Keratinocyte (primary cell): ENCODE measurements around the gene ZCWPW1.

Source experiments
- EZH2 ChIP-seq: IDR thresholded peaks from one replicate; pipeline ENCODE4 v1.6.1; 2012; ENCODE audit warnings: inconsistent platforms, mild to moderate bottlenecking, low read length, moderate library complexity
- TF ChIP-seq, protein P1 (sequence below), 3 experiments: IDR thresholded peaks in 1 of 3; conservative IDR thresholded peaks in 1 of 3; optimal IDR thresholded peaks in 1 of 3; 2 replicates in 2 of 3; 3 replicates in 1 of 3; pipeline versions ENCODE3 to v1.5.1; 2011; ENCODE audit warnings: low read length in 3 of 3, mild to moderate bottlenecking in 3 of 3, moderate library complexity in 2 of 3, control low read depth in 1 of 3, inconsistent platforms in 1 of 3; ENCODE audit not compliant: insufficient read depth in 2 of 3; ENCODE audit errors: extremely low read depth in 1 of 3

DNA sequence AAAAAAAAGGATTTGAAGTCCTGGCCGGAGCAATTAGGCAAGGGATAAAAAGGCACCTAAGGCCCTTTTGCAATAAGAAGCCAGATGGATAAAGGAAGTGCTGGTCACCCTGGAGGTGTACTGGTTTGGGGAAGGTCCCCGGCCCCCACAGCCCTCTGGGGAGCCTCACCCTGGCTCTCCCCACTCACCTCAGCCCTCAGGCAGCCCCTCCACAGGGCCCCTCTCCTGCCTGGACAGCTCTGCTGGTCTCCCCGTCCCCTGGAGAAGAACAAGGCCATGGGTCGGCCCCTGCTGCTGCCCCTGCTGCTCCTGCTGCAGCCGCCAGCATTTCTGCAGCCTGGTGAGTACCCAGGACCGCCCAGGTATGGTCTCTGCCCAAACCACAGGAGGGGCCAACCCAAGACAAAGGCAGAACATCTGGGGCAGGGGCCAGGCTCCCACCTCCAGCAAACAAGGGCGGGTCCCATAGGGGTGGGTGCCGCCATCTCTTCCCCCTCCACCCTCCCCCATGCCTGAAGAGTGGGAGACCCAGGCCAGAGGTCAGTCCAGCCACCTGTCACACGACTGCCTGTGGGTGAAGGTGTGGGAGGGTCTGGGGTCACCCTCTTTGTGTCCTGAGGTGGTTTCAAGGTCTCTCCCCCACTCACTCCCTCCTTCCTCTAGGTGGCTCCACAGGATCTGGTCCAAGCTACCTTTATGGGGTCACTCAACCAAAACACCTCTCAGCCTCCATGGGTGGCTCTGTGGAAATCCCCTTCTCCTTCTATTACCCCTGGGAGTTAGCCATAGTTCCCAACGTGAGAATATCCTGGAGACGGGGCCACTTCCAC lies 70.3 kb downstream of the ZCWPW1 start, which contains the start of gene PILRB:
- TF ChIP-seq, protein P1, sequence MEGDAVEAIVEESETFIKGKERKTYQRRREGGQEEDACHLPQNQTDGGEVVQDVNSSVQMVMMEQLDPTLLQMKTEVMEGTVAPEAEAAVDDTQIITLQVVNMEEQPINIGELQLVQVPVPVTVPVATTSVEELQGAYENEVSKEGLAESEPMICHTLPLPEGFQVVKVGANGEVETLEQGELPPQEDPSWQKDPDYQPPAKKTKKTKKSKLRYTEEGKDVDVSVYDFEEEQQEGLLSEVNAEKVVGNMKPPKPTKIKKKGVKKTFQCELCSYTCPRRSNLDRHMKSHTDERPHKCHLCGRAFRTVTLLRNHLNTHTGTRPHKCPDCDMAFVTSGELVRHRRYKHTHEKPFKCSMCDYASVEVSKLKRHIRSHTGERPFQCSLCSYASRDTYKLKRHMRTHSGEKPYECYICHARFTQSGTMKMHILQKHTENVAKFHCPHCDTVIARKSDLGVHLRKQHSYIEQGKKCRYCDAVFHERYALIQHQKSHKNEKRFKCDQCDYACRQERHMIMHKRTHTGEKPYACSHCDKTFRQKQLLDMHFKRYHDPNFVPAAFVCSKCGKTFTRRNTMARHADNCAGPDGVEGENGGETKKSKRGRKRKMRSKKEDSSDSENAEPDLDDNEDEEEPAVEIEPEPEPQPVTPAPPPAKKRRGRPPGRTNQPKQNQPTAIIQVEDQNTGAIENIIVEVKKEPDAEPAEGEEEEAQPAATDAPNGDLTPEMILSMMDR (optimal IDR thresholded peaks at IDR 0.05 in 1 of 3, IDR thresholded peaks at IDR 0.05 in 1 of 3, conservative IDR thresholded peaks at IDR 0.05 in 1 of 3; ENCODE audit: extremely low read depth in 1 of 3, insufficient read depth in 2 of 3, low read length in 3 of 3) = no peak
- TF ChIP-seq EZH2 = no peak
